ENCODE data around the gene LAMB3.

The LAMB3 gene

DNA sequence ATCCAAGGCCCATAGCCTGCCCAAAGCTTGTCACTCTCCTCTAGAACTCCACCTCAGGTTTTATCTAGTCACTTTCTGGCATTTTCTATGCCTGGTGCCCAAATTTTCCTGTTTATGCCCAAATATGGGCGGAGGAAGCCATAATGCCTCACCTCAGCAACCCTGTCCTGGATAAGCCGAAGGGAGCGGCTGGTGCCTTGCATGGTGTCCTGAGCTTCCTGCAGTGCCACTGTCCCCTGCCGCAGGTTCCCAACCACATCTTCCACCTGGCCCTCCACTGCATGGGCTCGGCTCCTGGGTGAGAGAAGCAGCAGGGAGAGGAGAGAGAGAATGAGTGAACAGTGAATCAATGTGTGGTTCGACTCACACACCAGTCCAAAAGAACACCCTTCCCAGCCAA is 34.5 kb downstream of the LAMB3 start:
- DNase-seq (ENCODE audit: low read depth) = no peak

DNA sequence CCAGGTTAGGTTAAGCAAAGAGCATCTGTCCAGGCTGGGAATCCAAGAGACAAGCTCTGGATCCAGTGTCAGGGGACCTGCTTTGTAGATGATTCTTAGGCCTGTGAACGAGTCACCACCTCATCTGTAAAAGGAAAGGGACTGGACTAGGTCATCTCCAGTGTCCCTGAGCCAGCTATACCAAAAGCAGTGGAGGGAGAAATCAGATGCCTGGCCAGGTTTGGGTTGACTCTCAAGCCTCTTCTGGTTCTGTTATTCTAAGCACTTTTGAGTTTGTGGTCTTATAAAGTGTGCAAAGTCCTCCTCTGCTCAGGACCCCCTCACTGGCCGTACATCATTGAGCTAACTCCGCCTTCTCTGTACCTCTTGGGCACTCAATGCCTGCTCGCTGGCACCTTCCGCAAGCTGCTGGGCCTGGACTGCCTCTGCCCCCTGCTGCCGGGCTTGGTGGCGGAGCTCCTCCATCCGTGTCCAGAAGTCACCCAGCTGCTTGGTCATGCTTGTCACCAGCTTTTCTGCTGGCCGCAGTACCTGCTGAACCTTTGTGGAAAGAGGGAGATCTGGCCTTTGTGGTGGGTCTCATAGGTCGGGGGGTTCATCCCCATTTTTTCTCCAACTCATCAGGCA is 35.1 kb downstream of the LAMB3 start:
- DNase-seq (ENCODE audit: low read depth) = no peak

DNA sequence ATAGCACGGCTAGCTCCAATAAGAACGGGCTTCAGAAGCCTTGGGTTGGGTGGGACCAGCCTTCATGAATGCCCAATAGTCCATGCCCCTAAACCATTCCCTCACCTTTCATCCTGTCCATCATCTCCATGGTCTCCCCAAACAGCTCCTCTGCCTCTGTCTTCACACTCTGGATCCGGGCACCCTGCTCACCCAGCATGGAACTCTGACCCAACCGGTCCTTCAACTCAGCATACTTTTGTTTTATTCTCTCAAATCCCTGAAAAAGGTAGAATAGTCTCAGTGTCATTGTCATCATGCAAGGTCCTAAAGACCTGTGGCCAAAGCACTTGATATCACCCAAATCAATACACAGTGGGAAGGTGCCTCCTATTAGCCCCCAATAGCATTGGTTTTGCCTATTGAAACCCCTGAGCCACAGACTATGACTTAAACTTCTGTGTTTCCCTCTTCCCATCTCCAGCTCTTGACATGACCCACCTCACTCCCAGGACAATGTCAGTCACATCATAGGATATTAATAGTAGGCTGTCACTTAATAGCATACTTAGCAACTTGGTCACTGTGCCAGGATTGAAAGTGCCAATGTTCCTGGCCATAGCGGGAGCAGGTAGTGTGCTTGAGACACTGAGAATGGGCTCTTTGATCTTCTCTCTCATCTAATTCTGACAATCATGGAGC is 35.7 kb downstream of the LAMB3 start:
- no peak for DNase-seq (ENCODE audit: low read depth)

DNA sequence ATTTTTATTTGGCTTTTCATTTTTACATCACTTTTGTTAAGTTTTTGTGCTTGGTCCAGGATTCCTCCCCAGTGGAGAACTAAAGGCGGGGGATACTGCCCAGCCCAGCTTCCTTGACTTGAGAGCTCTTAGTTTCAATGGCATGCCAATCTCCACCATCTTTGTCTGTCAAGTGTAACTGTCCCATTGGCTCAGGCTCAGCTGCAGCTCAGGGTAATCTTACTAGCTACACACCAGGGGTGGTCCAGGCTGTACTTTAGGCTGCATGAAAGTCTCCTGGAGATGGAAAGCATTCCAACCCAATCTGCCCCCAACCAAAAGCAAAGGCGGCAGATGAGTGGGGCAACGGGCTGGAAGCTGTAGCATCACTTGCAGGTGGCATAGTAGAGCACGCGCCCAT is 37.3 kb downstream of the LAMB3 start:
- DNase-seq (ENCODE audit: low read depth) = no peak

GRCh38 chr1:209614151-209614420 is 38.1 kb downstream of the LAMB3 start:
- DNase-seq (ENCODE audit: low read depth) = no peak

GRCh38 chr1:209613400-209614150 is 38.6 kb downstream of the LAMB3 start:
- no peak for DNase-seq (ENCODE audit: low read depth)

DNA sequence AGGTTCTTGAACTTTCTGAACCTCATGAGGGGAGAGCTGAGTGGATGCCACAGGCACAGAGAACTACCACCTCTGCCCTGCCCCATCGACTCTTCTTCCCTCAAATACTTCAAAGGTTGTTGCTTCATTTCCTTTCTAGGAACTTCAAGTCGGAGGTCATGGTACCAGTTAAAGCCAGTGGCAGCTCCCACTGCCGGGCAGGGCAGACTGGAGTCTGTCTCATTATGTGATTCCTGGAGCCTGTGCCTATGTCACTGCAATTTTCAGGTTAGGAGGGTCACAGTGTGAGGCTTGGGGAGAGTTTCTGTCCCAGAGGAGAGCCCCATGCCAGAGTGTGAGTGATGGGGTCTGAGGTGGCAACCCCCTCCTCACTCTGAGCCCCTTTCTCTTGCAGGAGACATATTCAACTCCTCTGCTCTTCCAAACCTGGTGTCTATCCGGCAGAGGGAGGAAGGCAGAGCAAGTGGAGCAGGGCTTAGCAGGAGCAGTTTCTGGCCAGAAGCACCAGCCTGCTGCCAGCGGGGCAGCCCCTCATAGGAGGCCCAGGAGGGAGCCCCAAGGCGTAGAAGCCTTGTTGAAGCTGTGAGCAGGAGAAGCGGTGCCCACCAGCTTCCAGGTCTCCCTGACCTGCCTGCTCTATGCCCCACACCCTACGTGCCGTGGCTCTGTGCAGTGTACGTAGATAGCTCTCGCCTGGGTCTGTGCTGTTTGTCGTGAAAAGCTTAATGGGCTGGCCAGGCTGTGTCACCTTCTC is 39.4 kb downstream of the LAMB3 start:
- no peak for DNase-seq (ENCODE audit: low read depth)

DNA sequence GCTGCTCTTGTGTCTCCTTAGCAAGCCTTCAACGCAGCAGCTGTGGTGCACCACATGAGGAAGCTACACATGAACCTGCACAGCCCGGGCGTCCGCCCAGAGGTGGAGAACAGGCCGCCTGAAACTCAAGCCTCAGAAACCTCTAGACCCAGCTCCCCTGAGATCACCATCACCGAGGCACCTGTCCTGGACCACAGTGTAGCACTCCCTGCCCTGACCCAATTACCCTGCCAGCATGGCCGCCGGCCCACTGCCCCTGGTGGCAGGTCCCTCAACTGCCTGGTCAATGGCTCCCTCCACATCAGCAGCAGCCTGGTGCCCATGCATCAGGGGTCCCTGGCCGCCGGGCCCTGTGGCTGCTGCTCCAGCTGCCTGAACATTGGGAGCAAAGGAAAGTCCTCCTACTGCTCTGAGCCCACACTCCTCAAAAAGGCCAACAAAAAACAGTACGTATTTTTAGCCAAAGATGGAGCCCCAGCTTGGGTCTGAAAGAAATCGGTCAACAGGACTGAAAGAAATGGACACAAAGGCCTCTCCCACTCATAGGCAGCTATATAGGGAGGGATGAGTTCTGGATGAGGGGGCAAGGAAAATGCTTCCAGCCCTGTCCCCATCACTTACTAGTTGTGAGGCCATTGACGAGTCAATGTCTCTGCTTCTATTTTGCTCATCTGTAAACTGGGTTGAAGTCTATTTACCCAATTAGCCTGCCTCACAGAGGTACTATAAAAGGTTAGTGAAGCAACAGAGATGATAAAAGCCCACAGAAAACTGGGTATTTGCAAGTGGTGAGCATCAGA is 40.3 kb downstream of the LAMB3 start:
- DNase-seq (ENCODE audit: low read depth) = no peak

DNA sequence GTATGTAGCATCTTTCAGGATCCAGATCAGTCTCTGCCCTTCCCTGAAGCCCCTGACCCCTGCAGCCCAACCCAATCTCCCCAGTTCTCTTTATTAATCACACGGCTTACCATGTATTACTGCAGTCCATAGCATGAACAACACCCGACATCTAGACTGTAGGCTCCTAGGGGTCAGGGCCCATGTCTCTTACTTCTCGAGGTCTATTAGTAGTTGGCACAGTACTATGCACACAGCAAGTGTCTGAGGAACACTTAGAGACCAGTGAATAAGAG is 41.7 kb downstream of the LAMB3 start:
- no peak for DNase-seq (ENCODE audit: low read depth)

GRCh38 chr1:209609791-209610630 is 42.2 kb downstream of the LAMB3 start:
- peak; percentile 63 for DNase-seq (ENCODE audit: low read depth)

DNA sequence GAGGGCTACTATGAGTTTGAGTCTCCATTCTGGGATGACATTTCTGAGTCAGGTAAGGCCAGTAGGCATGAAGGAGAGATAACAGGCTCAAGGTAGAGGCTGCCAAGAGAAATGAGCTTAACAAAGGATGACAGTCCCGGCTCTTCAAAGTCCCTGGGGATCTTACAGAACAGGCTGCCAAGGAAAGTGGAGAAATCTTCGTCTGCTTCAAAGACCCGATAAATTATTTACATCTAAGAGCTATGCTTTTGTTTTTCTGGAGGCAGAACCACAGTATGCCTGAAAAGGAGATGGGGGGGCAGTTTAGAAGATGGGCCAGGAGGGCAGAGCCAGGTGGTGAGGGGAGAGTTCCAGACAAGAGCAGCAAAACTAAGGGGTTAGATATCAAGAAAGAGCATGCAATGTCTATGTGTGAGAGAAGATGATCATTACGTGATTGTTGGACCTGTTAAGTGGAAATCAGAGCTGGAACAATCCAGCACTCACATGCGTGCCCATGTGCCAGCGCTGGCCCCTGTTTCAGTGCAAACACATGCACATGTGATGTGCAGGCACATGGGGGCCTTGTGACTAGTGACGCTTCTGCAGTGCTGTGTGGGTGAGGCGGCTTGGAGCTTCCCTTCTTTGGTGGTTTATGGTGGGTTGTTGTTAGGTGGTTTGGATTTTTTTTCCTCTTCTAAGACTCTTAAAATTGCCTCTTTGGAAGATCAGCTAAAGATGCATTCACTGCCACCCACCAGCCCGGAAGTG is 43.0 kb downstream of the LAMB3 start:
- DNase-seq (ENCODE audit: low read depth) = no peak

DNA sequence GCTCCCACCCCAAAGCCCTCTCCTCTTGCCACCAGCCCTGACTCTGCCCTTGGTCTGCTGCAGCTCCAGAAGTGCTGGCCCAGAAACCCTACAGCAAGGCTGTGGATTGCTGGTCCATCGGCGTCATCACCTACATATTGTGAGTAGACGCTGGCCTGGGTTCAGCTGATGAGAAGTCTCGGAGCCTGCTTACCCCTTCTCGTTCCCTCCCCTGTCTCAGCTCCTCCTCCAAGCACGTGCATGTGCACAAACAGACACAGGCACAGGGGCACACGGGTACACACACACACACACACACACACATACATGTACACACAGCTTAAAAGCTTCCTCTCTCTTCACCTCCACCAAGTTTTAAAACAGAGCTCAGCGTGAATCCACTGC is 44.4 kb downstream of the LAMB3 start:
- peak; percentile 54 for DNase-seq (ENCODE audit: low read depth)

GRCh38 chr1:209607102-209607794 is 45.0 kb downstream of the LAMB3 start:
- DNase-seq (ENCODE audit: low read depth) = peak; percentile 91

DNA sequence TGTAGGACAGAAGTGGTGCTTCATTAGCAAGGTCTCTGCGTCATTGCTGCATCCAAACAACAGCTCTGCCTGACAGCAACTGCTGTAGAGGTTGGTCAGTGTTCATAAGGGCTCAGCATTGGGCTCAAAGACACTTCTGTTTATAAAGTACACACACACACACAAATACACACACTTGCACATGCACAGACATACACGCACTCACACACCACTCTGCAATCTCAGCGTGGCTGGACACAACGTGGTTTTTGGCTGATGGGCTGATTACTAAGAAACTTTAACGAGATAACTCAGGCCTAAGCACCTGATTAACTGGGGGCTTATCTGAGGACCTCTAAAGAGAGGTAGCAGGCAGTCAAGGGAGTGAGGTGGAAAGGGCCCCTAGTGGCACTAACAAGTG is 48.3 kb downstream of the LAMB3 start:
- DNase-seq (ENCODE audit: low read depth) = no peak

DNA sequence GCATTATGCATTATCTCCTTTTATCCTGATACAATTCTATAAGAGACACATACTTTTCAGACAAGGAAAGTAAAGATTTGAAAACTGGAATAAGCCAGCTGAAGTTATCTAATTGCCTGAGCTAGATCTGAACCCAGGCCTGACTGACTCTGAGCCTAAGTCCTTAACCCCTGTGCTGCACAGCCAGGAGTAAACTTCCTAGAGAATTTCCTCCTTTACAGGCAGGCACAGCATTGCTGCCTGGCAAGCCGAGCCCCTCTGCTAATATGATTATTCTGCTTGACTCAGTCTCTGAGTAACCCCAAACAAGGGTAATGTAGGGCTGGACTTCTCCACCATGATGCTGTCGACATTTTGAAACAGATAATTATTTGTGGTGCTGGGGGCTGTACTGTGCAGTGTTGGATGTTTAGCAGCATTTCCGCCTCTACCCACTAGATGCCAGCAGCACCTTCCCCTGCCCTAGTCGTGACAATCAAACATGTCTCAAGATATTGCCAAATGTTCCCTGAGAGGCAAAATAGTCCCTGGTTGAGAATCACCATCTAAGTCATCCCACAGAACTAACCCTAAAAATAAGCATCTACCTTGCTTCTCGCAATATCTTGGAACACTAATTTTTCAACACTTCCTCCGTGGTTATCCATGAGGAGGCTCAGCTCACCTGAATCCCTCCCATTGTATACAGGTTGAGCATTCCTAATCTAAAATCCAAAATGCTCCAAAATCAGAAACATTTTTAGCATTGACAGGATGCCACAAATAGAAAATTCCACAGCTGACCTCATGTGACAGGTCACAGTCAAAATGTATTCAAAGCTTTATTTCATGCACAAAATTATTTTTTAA is 50.2 kb downstream of the LAMB3 start:
- peak; percentile 73 for DNase-seq (ENCODE audit: low read depth)

DNA sequence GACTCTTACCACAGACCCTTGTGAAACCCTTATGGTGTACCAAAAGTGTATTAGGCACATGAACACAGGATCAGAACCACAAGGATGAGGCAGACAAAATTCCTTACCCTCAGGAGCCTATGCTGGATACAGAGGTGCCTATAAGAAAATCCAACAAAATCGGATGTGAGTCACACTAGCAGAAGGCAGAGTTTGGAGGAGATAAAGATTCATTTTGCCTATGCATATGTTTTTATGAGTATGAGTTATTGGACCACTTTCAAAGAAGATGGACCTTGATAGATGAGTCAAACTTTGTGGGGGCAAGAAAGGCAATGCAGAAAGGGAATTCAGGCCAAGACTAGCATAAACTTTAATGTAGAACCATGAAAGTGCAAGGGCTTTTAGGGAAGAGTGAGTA is 51.7 kb downstream of the LAMB3 start:
- peak; percentile 90 for DNase-seq (ENCODE audit: low read depth)

DNA sequence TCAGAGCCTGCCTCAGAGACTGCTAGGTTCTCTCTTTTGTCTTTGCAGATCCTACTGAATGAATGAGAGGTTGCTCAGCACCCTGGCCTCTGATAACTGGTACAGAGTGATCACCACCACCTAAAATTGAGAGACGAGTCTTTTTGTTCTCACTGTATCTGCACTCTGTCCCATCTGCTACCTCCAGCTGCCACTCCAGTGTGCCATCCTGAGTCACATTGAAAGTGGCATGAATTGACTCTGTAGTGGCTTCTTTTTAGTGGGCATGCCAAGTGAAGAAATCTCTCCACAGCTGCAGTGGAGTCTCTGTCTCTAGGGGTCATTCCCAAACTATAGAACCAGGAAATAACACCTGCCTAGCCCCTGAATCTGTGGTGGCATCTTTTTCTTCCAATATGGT is 54.0 kb downstream of the LAMB3 start:
- DNase-seq (ENCODE audit: low read depth) = no peak

GRCh38 chr1:209597499-209597898 is 54.7 kb downstream of the LAMB3 start:
- peak; percentile 22 for DNase-seq (ENCODE audit: low read depth)
